Stimulated activated CD4-positive, alpha-beta T cell treated with anti-CD3 and anti-CD28 coated beads, Interleukin-4, amount 100 ng/mL, for 48 hours (primary cell): ENCODE results near the gene TRNT1.

Experiments used
- DNase-seq, 2 donors: peaks; one replicate each; pipeline ENCODE4 v3.0.0-alpha.2; 2020; ENCODE audit warnings: low read depth in 2 of 2

TRNT1 gene

DNA sequence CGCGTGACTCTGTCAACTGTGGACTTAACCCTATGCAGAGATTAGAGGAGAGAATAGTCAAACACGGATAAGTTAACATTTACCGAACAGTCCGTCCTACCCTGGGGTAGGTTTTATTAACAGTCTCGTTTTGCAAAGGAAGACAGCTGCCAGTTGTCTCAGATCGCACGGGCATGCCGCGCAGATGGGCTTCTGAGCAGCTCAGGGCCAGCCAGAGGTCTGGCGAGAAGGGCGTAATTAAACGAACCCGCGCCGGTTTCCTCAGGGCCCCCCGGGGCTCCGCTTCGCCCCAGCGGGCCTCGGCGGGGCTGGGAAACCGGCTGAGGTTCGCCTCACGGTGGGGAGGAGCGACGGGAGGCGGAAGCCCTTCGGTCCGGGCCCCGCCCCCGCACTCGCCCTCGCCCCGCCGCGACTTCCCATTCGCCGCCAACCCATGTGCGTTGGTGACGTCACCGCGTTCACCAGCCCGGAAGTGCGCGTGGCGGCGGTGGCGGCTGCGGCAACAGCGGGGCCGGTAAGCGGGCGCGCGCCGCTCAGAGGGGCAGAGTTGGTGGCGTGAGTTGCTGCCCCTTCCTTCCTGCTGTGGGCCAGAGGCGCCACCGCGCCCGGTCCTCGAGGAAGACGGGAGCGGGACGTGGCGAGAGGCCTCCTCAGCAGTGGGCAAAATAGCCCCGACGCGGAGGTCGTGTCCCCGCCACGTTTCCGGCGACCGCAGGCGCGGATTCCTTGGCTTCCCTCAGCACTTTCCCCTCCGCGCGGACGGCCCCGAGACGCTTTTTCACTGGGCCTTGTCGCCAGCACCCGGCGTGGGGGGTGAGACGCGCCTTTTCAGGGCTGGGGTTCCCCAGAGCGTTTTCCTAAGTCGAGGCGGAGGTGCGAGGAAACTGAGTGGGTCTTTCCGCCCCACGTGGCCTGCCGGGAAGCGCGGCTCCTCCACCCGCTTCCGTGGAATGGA is at the start of gene TRNT1:
Gene TRNT1, plus strand, starts transcription at position 464 of the 955 bp plus-strand sequence. CDS start 2,101 bp downstream, outside the sequence.
- DNase-seq: peak; percentile 96 to 97

DNA sequence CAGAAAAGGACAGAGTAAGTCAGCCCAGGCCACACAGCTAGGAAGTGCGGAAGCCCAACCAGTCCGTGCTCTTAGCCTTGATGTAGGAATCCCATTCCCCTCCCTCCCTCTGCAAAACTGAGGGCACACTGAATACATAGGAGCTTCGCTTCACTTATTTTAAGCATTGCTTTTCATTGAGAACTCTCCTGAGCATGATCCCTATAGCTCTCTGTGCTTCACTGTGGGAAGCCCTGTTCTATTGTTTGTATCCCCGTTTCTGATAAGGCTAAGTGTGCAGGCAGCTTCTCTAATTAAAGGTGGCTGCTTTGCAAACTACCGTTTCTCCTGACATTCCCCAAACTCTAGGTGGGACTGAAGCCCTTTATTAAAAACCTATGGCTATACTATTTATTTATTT is 46.4 kb upstream of the TRNT1 start:
- no peak for DNase-seq

DNA sequence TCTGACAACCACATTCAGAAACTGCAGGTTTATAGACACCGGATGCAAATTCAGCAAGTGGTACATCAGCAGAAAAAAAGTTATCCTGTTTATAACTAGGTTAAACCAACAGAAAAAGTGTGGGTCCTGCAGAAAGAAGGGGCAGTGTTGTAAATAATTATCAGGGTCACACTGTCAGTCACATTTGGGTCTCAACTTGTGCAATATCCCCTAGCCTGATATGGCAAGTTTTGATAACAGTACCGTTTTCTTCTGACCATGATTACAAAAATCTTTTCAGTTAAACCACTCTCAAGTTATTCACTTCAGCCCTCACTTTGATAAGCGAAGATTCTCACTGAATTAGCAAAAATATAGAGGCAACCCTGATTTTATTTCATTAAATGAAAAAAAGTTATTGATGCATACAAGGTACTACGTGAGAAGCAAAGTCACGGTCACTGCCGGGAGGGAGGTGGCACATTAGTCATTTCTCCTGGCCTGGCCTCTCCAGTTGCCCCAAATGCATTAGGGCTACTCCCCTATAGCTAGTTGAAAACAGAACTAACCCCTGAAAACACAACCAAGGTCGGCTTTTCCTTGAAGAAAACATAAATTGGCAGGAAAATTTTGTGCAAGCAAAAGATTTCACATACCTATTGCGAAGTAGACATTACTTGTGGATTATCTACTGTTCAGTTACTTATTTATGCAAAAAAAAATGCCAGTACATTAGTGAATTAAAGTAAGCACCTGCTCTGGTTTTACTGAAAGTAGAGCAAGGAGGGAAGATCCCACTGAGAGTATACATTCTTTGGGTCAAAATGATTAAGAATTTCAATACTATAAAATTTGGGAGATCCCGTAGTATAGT is 45.1 kb upstream of the TRNT1 start:
- no peak for DNase-seq

DNA sequence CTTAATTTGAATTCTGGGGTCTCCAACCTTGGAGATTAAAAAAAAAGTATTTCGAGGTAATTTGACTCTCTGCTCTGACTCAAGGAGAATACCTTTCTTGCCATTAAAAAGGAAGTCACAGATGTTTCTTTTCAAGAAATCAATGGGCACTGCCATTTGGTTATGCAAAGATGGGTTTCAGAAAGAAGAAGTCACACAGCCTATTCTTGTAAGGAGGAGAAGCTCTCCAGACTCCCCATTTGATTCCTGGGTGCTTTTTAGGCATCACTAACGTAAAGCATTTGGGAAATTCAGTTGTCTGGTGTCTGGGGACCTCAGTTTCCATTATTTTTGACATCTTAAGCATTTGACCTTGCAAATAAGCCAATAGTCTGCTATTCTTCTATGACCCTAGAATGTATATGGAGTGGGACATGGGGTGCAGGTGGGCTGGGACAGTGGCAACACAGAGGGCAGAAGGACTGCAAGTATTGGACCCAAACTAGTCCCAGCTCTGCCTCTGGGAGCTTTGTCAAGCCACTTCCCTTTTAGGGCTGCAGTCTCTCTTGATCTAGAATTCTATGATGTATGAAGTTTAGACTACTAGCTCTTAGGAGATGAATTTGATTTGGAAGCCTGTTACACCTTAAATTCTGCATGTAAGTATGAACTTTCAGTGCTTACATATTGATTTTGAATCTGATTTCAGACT is 44.4 kb upstream of the TRNT1 start:
- no peak for DNase-seq

DNA sequence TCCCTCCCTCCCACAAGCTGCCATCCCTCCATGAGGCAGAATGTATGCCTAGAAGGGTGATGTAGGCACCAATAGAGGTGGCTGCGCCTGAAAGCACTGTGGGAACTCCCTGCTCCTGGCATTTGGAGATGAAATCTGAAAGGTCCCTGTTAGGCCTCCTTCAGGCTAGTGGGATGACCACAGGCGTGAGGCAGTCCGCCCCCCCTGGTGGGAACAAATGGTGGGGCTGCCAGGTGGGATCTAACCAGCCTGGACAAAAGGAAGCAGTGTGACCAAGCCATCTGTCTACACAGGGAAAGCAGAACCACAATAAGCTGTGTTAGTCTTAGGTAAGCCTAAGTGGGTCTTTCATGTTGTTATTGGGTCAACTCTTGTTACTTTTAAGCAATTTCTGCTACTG is 41.9 kb upstream of the TRNT1 start:
- no peak for DNase-seq

DNA sequence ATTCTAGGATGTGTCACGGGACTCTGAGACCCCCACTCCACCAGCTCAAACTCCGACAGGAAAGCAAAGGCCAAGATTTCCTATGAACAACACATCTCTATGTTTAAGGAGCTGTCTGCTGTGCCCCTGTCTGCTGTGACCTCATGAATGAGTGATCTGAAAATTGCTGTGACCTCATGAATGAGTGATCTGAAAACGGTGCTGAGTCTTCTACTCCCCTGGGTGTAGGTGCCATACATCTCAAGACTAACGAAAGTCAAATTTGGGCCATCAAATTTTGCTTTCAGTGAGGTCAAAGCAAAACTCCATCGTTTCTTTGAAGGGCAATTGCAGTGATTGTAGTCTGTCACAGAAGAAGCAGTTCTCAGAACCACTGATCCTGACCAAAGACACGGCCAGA is 41.0 kb upstream of the TRNT1 start:
- DNase-seq: no peak

DNA sequence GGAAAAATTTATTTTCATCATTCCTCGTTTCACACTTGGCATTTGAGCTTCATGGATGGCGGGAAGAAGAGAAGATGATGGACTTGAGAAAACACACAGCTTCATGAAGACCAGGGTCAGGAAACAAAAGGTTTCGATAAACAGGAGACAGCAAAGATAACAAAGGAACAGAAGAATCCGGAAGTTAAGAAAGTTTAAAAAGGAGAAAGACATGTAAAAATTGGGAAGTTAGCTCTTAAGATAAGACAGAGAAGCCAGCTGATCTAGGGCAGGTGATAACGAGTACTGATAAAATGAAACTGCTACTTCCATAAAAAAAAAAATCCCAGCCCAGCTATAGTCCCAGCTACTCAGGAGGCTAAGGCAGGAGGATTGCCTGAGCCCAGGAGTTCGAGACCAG is 40.5 kb upstream of the TRNT1 start:
- no peak for DNase-seq

DNA sequence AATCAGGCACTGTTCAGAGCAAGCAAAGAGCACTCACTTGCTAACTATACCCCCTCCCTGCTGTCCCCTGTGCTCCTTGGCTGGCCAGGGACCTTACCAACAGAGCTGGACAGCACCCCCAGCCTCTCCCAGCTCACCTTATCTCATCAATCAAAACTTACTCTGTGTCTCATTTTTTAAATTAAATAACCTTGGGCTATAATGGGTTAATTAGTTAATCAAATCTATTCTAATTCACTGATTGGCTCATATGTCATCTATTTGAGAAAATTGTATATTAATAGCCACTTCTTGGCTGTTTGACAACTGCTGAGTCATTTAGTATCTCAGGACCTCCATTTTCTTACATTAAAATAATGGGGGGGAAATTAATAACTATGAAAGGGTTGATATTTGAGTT is 39.5 kb upstream of the TRNT1 start:
- DNase-seq: no peak

DNA sequence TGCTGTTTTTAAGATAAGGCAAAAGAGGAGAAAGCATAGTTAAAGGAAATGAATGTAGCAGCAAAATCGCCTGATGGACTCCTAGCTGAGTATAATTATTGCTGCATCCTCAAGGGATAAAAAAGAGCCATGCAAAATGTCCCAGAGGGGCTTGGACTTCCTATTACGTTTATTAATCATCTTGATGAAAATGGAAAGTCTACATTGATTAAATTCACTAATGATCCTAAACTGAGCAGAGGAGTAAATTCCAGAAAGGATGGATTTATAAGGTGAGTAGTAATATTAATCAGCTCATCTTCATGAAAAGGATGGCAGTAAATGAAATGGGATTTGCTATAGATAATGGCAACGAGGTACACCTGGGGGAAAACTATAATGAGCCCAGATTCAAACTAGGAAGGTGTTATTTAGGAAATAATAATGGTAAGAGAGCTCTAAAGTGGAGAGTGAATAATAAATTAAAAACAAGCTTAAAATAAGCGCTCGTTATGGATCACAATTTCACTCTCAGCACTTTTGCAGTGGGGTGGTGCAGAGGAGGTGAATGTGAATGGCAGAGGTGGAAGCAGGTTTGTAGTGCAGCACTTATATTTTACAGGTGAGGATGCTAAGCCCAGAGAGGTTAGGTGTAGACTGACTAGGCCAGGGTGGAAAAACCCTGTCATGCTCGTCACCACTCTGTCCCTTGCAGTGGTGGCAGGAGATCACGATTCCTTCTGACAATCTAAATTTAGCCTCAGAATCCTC is 38.8 kb upstream of the TRNT1 start:
- no peak for DNase-seq

DNA sequence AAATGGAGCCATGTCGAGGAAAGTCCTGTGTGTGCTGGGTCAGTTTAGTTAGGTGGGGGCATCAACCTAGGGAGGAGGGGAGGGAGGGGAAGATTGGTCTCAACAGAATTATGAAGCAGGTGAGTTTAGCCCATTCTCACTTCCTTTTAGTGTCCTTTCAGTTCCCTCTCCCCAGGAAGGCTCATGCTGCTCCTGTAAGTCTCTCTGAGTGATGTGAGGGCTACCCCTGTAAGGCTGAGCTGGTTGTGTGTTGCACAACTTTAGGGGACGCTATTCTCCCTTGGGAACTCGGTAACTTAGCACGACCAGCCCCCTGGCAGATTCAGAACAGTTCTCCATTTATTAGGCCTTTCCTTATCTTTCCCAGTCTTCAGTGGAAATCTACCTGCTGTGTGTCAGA is 37.7 kb upstream of the TRNT1 start:
- no peak for DNase-seq

DNA sequence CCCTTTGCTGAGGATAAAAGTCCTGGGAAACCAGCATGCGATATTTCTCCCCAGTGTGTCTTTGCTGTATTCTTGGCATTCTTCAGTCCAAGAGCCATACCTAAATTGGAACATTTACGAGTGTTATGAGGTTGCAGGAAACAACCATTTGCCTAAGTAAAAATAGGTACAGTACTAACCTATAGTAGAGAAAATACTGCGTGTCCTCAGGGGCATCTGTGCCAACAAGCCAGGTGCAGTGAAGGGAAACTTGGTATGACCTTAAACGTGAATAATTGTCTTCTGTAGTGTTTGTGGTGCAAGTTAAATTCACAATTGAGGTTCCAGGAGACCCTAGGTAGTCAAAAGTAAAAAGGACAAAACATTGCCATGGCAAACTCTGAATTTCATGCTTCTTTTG is 28.8 kb upstream of the TRNT1 start:
- DNase-seq: no peak

DNA sequence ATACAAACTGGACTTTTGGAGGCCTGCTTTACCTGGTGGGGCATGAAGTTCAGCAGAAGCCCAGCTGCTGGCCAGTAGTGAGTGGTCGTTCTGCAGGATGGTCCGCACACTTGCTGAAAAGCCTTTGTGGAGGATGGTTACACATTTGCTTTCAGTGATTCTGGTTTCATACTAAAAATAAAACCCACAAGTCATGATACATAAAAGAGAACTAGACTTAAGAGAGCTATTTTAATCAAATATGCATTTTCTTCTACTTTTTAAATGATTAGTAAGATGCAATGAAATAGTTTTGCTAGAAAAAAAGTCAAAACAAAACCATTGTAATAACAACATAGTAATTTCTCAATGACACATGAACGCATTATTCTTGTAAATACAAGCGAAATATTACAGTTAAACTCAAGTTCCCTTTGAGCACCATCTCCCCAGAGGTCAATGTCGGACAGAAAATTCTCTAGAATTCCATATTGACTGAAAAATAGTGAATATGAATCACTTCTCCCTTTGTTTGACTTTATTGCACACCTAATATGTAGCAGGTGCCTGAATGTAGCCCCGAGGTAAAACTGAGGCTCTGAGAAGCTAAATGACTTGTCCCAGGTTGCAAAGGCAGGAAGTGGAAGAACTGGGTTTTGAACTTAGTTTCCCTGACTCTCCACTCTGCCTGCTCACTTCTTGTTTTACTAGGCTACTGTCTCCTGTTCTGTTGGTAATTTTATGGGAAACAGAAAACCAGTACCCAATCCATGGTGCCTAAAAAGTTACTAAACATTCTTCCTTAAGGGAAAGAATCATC is 24.9 kb upstream of the TRNT1 start:
- DNase-seq: no peak

DNA sequence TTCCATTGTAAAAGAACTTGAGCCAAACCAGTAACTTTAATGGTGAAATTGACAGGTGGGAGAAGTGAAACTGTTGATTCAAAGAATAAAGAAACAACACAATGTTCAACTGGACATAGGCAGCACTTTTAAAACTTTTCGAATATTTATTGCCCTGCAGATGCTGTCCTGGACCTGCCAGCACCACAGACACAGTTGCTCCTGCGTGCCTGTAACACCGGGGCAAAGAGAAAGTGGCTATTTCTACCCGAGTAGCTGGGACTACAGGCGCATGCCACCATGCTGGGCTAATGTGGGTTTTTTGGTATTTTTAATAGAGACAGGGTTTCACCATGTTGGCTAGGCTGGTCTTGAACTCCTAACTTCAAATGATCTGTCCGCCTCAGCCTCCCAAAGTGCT is 24.0 kb upstream of the TRNT1 start:
- DNase-seq: no peak

DNA sequence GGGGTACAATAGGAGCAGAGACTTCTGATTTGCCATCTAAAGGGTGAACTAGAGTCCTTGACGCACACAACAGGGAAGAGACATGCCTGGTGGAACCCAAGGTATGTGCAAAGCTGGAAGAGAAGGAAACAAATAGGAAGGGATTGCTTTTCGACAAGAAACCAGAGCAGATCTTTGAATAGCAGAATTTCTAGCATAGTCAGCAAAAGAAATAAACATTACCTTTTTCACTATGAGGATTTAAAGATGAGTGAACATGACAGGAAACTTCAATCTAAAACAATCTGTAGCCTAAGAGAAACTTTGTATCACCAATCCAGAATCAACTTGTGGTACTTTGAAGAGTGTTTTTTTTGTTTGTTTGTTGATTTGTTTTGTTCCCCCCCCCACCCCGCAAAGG is 21.5 kb upstream of the TRNT1 start:
- DNase-seq: no peak

DNA sequence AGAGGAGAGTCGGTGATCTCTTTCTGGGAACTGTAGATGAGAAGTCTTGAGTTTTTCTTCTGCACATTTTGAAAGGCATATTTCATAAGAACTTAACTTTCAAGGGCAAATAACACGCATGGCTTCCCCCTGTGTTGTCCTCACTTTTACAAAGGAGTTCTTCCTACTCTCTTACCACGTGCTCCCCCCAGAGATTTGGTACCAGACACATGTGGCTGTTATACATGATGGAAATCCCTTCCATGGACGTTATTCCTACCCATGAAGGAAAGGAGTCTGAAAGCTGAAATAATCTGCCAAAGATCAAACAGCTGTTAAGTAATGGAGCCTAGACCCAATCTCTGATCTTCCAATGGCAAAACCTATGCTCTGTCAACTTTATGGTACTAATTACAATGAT is 20.9 kb upstream of the TRNT1 start:
- no peak for DNase-seq

DNA sequence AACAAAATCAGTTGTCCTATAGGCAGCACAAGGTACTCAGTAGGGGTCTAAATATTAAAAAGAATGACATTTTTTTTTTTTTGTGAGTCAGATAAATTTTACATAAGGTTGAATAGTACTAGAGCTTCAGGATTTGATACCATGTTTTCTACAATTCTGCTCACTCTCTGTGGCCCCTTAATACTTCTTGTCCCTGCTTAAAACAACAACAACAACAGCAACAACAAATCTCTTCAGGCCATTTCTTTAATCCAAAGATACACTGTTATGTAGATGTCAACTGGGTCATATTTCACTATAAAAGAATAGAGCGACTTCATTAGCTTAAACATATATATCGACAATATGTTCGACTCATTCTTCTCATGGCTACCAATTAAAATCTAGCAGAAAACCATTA is 19.6 kb upstream of the TRNT1 start:
- no peak for DNase-seq

DNA sequence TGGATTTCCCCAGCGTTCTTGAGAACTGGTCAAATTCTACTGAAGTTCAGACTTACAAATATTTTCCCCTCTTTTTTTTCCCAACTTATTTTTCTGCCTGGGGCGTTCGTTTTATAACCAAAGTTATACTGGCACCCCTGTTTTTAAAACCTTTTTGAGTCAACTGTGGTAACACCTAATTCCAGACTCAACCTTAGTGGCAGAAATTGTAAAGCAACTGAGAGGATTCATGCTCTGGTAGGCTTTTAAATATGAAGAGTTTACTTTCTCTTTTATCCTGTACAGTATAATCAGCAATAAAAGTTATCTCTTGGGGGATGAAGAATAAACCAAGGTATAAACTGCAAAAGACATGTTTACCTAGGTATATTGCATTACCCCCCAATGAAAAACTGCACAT is 18.9 kb upstream of the TRNT1 start:
- DNase-seq: no peak

DNA sequence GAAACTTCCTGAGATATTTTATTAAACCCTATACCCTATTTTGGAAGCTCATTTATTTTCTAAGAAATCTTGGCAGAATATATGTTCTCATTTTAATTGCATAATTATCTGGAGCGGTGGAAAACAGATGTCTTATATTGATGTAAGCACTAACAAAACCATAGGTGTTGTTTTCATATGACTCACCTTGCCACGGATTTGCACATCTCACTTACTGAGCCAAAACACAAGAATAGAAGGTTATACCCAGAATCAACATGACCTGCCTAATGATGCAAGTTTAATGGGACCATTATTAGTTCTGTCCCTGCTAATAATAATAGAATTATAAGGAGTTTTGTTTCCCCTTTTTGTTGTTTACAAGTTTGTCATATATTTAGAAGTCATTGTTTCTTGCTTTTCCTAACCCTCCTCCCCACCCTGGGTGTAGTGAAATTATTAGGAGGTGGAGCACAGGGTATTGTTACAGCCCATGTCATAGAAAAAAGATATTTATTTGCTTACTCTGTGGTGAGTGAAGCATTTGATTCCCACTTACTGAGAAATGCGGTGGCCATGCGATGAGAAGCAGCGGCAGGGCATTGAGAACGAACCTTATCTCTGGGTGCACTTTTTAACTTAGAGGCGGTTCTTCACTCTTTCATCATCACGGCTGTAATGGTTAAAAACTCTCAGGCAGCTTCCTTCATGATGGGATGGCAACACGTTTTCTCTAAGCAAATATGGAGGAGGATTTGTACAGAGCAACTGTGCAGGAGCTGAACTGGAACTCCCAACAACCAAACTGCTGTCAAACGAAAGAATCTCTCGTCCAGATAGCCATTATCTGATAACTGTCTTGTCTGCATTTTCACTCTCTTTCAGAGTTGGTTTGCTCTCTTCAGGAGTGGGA is 17.1 kb upstream of the TRNT1 start:
- DNase-seq: no peak

DNA sequence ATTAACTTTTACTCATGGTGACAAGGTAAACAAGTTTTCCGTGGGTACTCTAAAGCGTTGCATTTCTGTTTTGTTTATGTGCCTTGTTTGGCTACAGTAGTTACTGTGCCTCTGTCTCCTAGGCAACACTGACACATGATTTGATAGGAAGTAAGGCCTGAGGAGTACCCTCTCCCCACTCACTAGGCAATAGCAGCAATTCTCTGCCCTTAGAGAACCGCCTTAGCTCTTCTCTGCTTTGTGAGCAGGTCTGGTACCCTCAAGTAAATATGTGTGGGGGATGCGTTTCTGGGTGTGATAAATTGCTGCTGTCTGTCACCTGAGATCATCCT is 16.5 kb upstream of the TRNT1 start, which contains the start of gene IL5RA:
Gene IL5RA, minus strand, starts transcription at position 76 of the 332 bp plus-strand sequence. CDS start 5,390 bp downstream, outside the sequence.
- DNase-seq: no peak
